ENCODE measurements around the gene ARG2. TPM values are rescaled to one million over a fixed set of nuclear protein-coding genes. Genes with fewer than 3 reads are reported as not detected.

Gene ARG2
- total and polyA plus RNA-seq, 9 of the 15 experiments (the other 6 are each of a cell fraction or from before 2014, with no cell fraction given), result 6.2 to 75.0 (median 17.8) TPM

- no peak for TF ChIP-seq SFPQ (IDR thresholded peaks at IDR 0.05; ENCODE audit: low read depth, low read length)
- TF ChIP-seq UBTF (IDR thresholded peaks at IDR 0.05; ENCODE audit: borderline replicate concordance in 1 of 2, low read depth in 2 of 2, low read length in 2 of 2), result peak in 1 of 2 experiments; percentile 59; a peak in 1 of 4 replicates
- no peak for TF ChIP-seq CBX5 (IDR thresholded peaks at IDR 0.05; ENCODE audit: borderline replicate concordance, low read depth)
- TF ChIP-seq AFF1 (IDR thresholded peaks at IDR 0.05; ENCODE audit: low read depth in 1 of 2, partially characterized antibody in 2 of 2), result no peak
- peak; percentile 11; the same call in 1 of the 2 replicates for TF ChIP-seq USF2 (CRISPR knock-in tag; IDR thresholded peaks at IDR 0.05)
- TF ChIP-seq ZNF174 (CRISPR knock-in tag; IDR thresholded peaks at IDR 0.05), result no peak
- TF ChIP-seq SREBF2 (CRISPR knock-in tag; IDR thresholded peaks at IDR 0.05), result no peak
- TF ChIP-seq HMGN3 (IDR thresholded peaks at IDR 0.05; ENCODE audit: borderline replicate concordance, extremely low read depth, insufficient read length, low read depth, low read length), result no peak
- TF ChIP-seq NFE2 (IDR thresholded peaks at IDR 0.05; ENCODE audit: low read depth), result peak; percentile 92
- TF ChIP-seq DLX4 (CRISPR knock-in tag; IDR thresholded peaks at IDR 0.05), result no peak
- TF ChIP-seq CREM (IDR thresholded peaks at IDR 0.05; ENCODE audit: low read depth), result peak; percentile 53
- TF ChIP-seq ZNF175 (CRISPR knock-in tag; IDR thresholded peaks at IDR 0.05; ENCODE audit: low read depth), result 0 out of 2 replicates have a peak, but pooled peaks have one; percentile 19
- no peak for TF ChIP-seq ZEB2 (IDR thresholded peaks at IDR 0.05)
- TF ChIP-seq ZNF347 (CRISPR knock-in tag; IDR thresholded peaks at IDR 0.05; ENCODE audit: low read depth), result no peak
- TF ChIP-seq MCM5 (IDR thresholded peaks at IDR 0.05; ENCODE audit: low read depth), result no peak
- TF ChIP-seq TRIM24 (IDR thresholded peaks at IDR 0.05), result no peak
- no peak for TF ChIP-seq SRF (CRISPR knock-in tag; IDR thresholded peaks at IDR 0.05)
- no peak for TF ChIP-seq NCOR1 (IDR thresholded peaks at IDR 0.05)
These were observed 54.9 kb downstream of the ARG2 start, which contains the start of gene VTI1B (continued) for GRCh38 chr14:67674480-67675218.
